A549 (cell line): ENCODE measurements around the gene CEACAM5.

Source experiments
- EP300 ChIP-seq, 2 experiments: fragments of >200 bp; sonication (Bioruptor Twin); formaldehyde crosslinking; IDR thresholded peaks; 2 replicates in 1 of 2; 3 replicates in 1 of 2; pipeline ENCODE4 v1.6.1; 2016 to 2017
- FOXS1 ChIP-seq: fragments of 250-450 bp; sonication (Bioruptor Pico); IDR thresholded peaks from 2 replicates; pipeline ENCODE4 v1.5.0; 2020; ENCODE audit warnings: mild to moderate bottlenecking, moderate library complexity
- HMGXB4 ChIP-seq: fragments of 250-450 bp; sonication (Bioruptor Pico); IDR thresholded peaks from 2 replicates; pipeline ENCODE4 v1.5.0; 2021; ENCODE audit warnings: mild to moderate bottlenecking, moderate library complexity, borderline replicate concordance
- POLR2A ChIP-seq: IDR thresholded peaks from 2 replicates; pipeline ENCODE4 v1.6.1; 2012; ENCODE audit warnings: mild to moderate bottlenecking, low read length
- TF ChIP-seq, protein P1 (sequence below): fragments of >200 bp; sonication (Bioruptor Twin); formaldehyde crosslinking; IDR thresholded peaks from 3 replicates; pipeline ENCODE4 v1.5.1; 2016

DNA sequence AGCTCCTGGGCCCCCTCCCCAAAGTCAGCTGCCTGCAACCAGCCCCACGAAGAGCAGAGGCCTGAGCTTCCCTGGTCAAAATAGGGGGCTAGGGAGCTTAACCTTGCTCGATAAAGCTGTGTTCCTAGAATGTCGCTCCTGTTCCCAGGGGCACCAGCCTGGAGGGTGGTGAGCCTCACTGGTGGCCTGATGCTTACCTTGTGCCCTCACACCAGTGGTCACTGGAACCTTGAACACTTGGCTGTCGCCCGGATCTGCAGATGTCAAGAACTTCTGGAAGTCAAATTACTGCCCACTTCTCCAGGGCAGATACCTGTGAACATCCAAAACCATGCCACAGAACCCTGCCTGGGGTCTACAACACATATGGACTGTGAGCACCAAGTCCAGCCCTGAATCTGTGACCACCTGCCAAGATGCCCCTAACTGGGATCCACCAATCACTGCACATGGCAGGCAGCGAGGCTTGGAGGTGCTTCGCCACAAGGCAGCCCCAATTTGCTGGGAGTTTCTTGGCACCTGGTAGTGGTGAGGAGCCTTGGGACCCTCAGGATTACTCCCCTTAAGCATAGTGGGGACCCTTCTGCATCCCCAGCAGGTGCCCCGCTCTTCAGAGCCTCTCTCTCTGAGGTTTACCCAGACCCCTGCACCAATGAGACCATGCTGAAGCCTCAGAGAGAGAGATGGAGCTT lies 4.7 kb upstream of the CEACAM5 start:
- TF ChIP-seq, protein P1, sequence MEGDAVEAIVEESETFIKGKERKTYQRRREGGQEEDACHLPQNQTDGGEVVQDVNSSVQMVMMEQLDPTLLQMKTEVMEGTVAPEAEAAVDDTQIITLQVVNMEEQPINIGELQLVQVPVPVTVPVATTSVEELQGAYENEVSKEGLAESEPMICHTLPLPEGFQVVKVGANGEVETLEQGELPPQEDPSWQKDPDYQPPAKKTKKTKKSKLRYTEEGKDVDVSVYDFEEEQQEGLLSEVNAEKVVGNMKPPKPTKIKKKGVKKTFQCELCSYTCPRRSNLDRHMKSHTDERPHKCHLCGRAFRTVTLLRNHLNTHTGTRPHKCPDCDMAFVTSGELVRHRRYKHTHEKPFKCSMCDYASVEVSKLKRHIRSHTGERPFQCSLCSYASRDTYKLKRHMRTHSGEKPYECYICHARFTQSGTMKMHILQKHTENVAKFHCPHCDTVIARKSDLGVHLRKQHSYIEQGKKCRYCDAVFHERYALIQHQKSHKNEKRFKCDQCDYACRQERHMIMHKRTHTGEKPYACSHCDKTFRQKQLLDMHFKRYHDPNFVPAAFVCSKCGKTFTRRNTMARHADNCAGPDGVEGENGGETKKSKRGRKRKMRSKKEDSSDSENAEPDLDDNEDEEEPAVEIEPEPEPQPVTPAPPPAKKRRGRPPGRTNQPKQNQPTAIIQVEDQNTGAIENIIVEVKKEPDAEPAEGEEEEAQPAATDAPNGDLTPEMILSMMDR: no peak
- TF ChIP-seq EP300 (IDR thresholded peaks at IDR 0.05) (no peak), FOXS1 (CRISPR knock-in tag) (no peak), HMGXB4 (CRISPR knock-in tag) (no peak), POLR2A (no peak)
